K562 (cell line): ENCODE data around the gene USP7. TPM values are rescaled to one million over a fixed set of nuclear protein-coding genes. Genes with fewer than 3 reads are reported as not detected.

Experiments used
- E4F1 ChIP-seq: fragments of 250-450 bp; sonication (Bioruptor Pico); IDR thresholded peaks from 2 replicates; pipeline ENCODE4 v1.5.0; 2021; ENCODE audit warnings: mild to moderate bottlenecking, borderline replicate concordance
- EP400 ChIP-seq: fragments of 450-650 bp; IDR thresholded peaks from 2 replicates; pipeline ENCODE4 v1.6.1; 2017; ENCODE audit warnings: antibody characterized with exemption, mild to moderate bottlenecking, moderate library complexity
- GABPB1 ChIP-seq: sonication (generic); formaldehyde crosslinking; IDR thresholded peaks from 2 replicates; pipeline ENCODE4 v1.8.0; 2022; ENCODE audit warnings: mild to moderate bottlenecking, missing genetic modification reagents
- HDGF ChIP-seq: fragments of 450-650 bp; IDR thresholded peaks from 2 replicates; pipeline ENCODE4 v1.6.1; 2016
- MIER1 ChIP-seq: fragments of 450-650 bp; IDR thresholded peaks from 2 replicates; pipeline ENCODE4 v1.6.1; 2016; ENCODE audit warnings: antibody characterized with exemption, mild to moderate bottlenecking, low read depth
- MXD1 ChIP-seq: fragments of 250-450 bp; sonication (Bioruptor Pico); IDR thresholded peaks from 2 replicates; pipeline ENCODE4 v1.8.0; 2021; ENCODE audit warnings: borderline replicate concordance, mild to moderate bottlenecking, moderate library complexity; ENCODE audit not compliant: poor library complexity, severe bottlenecking
- MYNN ChIP-seq, 2 experiments: sonication (generic); formaldehyde crosslinking in 1 of 2; IDR thresholded peaks; 2 replicates each; pipeline versions ENCODE4 v1.5.0 to v1.6.1; 2016 to 2020; ENCODE audit warnings: antibody characterized with exemption in 1 of 2, missing genetic modification reagents in 1 of 2
- PRPF4 ChIP-seq: fragments of 200-400 bp; formaldehyde crosslinking; IDR thresholded peaks from one replicate; pipeline ENCODE4 v1.6.1; 2017; ENCODE audit warnings: low read length, low read depth, mild to moderate bottlenecking; ENCODE audit not compliant: insufficient read depth, poor library complexity, severe bottlenecking
- SMAD3 ChIP-seq: fragments of 450-650 bp; formaldehyde crosslinking; conservative IDR thresholded peaks from 2 replicates; pipeline ENCODE4 v1.4.0; 2020; ENCODE audit warnings: mild to moderate bottlenecking
- TOE1 ChIP-seq, 2 experiments: fragments of 450-650 bp in 1 of 2; sonication (generic) in 1 of 2; formaldehyde crosslinking in 1 of 2; IDR thresholded peaks; 2 replicates each; pipeline versions ENCODE4 v1.7.1 to v1.8.0; 2016 to 2022; ENCODE audit warnings: borderline replicate concordance in 2 of 2, mild to moderate bottlenecking in 2 of 2, antibody characterized with exemption in 1 of 2, inconsistent platforms in 1 of 2, low read depth in 1 of 2, missing genetic modification reagents in 1 of 2, moderate library complexity in 1 of 2
- UBTF ChIP-seq, 2 experiments: IDR thresholded peaks; 2 replicates each; pipeline ENCODE4 v1.6.1; 2012; ENCODE audit warnings: improper control_type of control experiment in 2 of 2, low read depth in 2 of 2, low read length in 2 of 2, borderline replicate concordance in 1 of 2
- XRCC3 ChIP-seq: fragments of 450-650 bp; IDR thresholded peaks from 2 replicates; pipeline ENCODE4 v1.6.1; 2017; ENCODE audit warnings: mild to moderate bottlenecking, moderate library complexity
- ZBTB33 ChIP-seq: sonication (generic); formaldehyde crosslinking; IDR thresholded peaks from 2 replicates; pipeline ENCODE4 v1.8.1; 2023; ENCODE audit warnings: mild to moderate bottlenecking, missing genetic modification reagents
- ZBTB8A ChIP-seq: fragments of 450-650 bp; IDR thresholded peaks from 2 replicates; pipeline ENCODE4 v1.6.1; 2018; ENCODE audit warnings: mild to moderate bottlenecking, moderate library complexity; ENCODE audit not compliant: partially characterized antibody
- ZFP36 ChIP-seq: fragments of 150-350 bp; IDR thresholded peaks from 2 replicates; pipeline ENCODE4 v1.6.1; 2018; ENCODE audit warnings: low read length, low read depth; ENCODE audit not compliant: partially characterized antibody
- ZFX ChIP-seq: sonication (generic); formaldehyde crosslinking; IDR thresholded peaks from 2 replicates; pipeline ENCODE4 v1.8.0; 2022; ENCODE audit warnings: mild to moderate bottlenecking, missing genetic modification reagents, moderate library complexity
- ZNF133 ChIP-seq: fragments of 250-450 bp; sonication (Bioruptor Pico); IDR thresholded peaks from 2 replicates; pipeline ENCODE4 v1.4.0; 2020; ENCODE audit warnings: mild to moderate bottlenecking
- ZNF174 ChIP-seq: fragments of 250-450 bp; sonication (Bioruptor Pico); IDR thresholded peaks from 2 replicates; pipeline ENCODE4 v1.4.0; 2020; ENCODE audit warnings: mild to moderate bottlenecking
- ZNF589 ChIP-seq: fragments of 200-800 bp; sonication (Bioruptor generic); IDR thresholded peaks from 2 replicates; pipeline ENCODE4 v1.6.1; 2016; ENCODE audit warnings: low read depth, missing genetic modification characterization, missing compliant biosample characterization
- polyA plus RNA-seq, 8 experiments: library from polyadenylated mRNA; depleted of rRNA in 4 of 8; stranded (reverse) in 5 of 8; unstranded in 3 of 8; fragments of >200 nt; fragmentation: Nextera tagmentation in 2 of 8; fragmentation: Illumina TruSeq in 1 of 8; extraction: Ambion mirVana in 2 of 8; extraction: Trizol in 1 of 8; gene quantifications; 2 replicates each; pipeline versions ENCODE4 v1.2.1 to v1.2.3, GENCODE V29; 2011 to 2014; ENCODE audit warnings: inconsistent platforms in 1 of 8, missing spikeins in 1 of 8
- total RNA-seq, 7 experiments: library from RNA; depleted of rRNA in 6 of 7; stranded (reverse); fragments of >200 nt in 6 of 7; fragmentation: Illumina TruSeq in 2 of 7; extraction: Trizol in 2 of 7; gene quantifications; 2 replicates each; pipeline versions ENCODE4 v1.2.1 to v1.2.3, GENCODE V29; 2011 to 2021; ENCODE audit warnings: low replicate concordance in 1 of 7

The USP7 gene
- total and polyA plus RNA-seq, 9 of the 15 experiments (the other 6 are each of a cell fraction or from before 2014, with no cell fraction given): 17.1 to 145 (median 57.9) TPM

GRCh38 chr16:8867216-8867931, 96.3 kb downstream of the USP7 start (continued):
- no peak for TF ChIP-seq SMAD3 (CRISPR knock-in tag)
- peak; percentile 31; the same call in 1 of the 2 replicates for TF ChIP-seq ZBTB33 (CRISPR knock-in tag)
- no peak for TF ChIP-seq XRCC3
- TF ChIP-seq E4F1: no peak
- TF ChIP-seq MIER1: no peak
- no peak for TF ChIP-seq ZBTB8A
- no peak for TF ChIP-seq MXD1
- no peak for TF ChIP-seq PRPF4
- TF ChIP-seq GABPB1: 0 out of 2 replicates have a peak, but pooled peaks have one; percentile 15
- no peak for TF ChIP-seq TOE1 (IDR thresholded peaks at IDR 0.05; ENCODE audit: borderline replicate concordance)
- no peak for TF ChIP-seq TOE1 (CRISPR knock-in tag; IDR thresholded peaks at IDR 0.05; ENCODE audit: borderline replicate concordance, low read depth)
- TF ChIP-seq UBTF (IDR thresholded peaks at IDR 0.05; ENCODE audit: borderline replicate concordance in 1 of 2, low read depth in 2 of 2, low read length in 2 of 2): no peak
- TF ChIP-seq HDGF: 0 out of 2 replicates have a peak, but pooled peaks have one; percentile 19
- TF ChIP-seq MYNN (IDR thresholded peaks at IDR 0.05): no peak
- TF ChIP-seq MYNN (CRISPR knock-in tag; IDR thresholded peaks at IDR 0.05): no peak
- no peak for TF ChIP-seq EP400
- TF ChIP-seq ZNF174 (CRISPR knock-in tag): no peak
- TF ChIP-seq ZFX (CRISPR knock-in tag): 0 out of 2 replicates have a peak, but pooled peaks have one; percentile 18
- TF ChIP-seq ZFP36: no peak
- no peak for TF ChIP-seq ZNF589 (CRISPR knock-in tag)
- no peak for TF ChIP-seq ZNF133 (CRISPR knock-in tag)
